C4-2B (cell line): ENCODE data around the gene MIB2.

Experiments used
- ZFX ChIP-seq: fragments of 450-650 bp; IDR thresholded peaks from 2 replicates; pipeline ENCODE4 v1.6.1; 2017
- TF ChIP-seq, protein P1 (sequence below): fragments of 450-650 bp; conservative IDR thresholded peaks from 2 replicates; pipeline ENCODE4 v1.5.1; 2017; ENCODE audit warnings: mild to moderate bottlenecking

- TF ChIP-seq, protein P1, sequence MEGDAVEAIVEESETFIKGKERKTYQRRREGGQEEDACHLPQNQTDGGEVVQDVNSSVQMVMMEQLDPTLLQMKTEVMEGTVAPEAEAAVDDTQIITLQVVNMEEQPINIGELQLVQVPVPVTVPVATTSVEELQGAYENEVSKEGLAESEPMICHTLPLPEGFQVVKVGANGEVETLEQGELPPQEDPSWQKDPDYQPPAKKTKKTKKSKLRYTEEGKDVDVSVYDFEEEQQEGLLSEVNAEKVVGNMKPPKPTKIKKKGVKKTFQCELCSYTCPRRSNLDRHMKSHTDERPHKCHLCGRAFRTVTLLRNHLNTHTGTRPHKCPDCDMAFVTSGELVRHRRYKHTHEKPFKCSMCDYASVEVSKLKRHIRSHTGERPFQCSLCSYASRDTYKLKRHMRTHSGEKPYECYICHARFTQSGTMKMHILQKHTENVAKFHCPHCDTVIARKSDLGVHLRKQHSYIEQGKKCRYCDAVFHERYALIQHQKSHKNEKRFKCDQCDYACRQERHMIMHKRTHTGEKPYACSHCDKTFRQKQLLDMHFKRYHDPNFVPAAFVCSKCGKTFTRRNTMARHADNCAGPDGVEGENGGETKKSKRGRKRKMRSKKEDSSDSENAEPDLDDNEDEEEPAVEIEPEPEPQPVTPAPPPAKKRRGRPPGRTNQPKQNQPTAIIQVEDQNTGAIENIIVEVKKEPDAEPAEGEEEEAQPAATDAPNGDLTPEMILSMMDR: no peak
- no peak for TF ChIP-seq ZFX
These were observed 2.2 kb downstream of the MIB2 start for GRCh38 chr1:1617516-1617915.
